Measurements from ENCODE around the gene LRRC10B. TPM values are rescaled to one million over a fixed set of nuclear protein-coding genes. Genes with fewer than 3 reads are reported as not detected.

Gene LRRC10B
- total and polyA plus RNA-seq, 2 of the 8 experiments (the other 6 are each of a cell fraction or from before 2014, with no cell fraction given): 0.47 to 0.71 TPM

DNA sequence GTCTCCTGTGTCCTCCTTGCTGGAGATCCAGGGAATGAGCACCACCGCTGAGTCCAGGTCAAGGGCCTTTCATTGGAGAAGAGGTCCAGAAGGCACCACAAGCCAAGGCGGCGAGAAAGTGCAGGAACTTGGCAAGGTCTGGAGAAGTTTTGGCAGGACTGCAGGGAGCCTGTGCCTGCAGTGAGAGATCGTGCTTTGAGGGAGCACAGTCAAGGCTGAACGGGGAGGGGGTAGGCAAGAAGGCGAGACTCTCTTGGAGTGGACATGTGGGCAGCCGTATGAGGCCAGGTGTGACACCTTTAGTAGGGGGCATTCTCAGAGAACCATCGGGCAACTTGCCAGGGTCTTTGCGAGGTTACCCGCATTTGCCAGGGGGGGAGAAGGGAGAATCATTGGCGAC lies 30.5 kb downstream of the LRRC10B start:
- no peak overlapping the region for H3K56ac ChIP-seq (replicated peaks; ENCODE audit: insufficient read length, low read depth, low read length)
- no peaks in the 10 kb centered on the region for H3K36me3 ChIP-seq (ENCODE audit: control insufficient read depth in 2 of 4, insufficient read depth in 4 of 4, low read length in 3 of 4)
- H2AK5ac ChIP-seq (ENCODE audit: low read depth, low read length): peak overlapping the region; percentile 56; the same call in 1 of the 2 replicates
- peak overlapping the region; percentile 19; the same call in 1 of the 2 replicates for H2BK15ac ChIP-seq (ENCODE audit: low read length)
- H3K4me2 ChIP-seq (ENCODE audit: insufficient read depth in 1 of 2, low read depth in 2 of 2, low read length in 2 of 2): no peak overlapping the region
- H4K20me1 ChIP-seq (replicated peaks in 1 of 2; ENCODE audit: control insufficient read depth in 1 of 2, insufficient read depth in 2 of 2, low read length in 2 of 2): peaks cover 0 to 1% of the 10 kb centered on the region in 2 experiments
- peaks cover 5 to 35% (median 18%) of the 10 kb centered on the region in 4 experiments for H3K4me1 ChIP-seq (replicated peaks in 1 of 4; ENCODE audit: control insufficient read depth in 3 of 4, insufficient read depth in 4 of 4, low read length in 3 of 4)
- H4K8ac ChIP-seq (ENCODE audit: extremely low read depth, insufficient read depth, low read length): no peak overlapping the region
- H4K5ac ChIP-seq (ENCODE audit: insufficient read length, low read depth, low read length): no peak overlapping the region
- no peak overlapping the region for H3K23ac ChIP-seq (ENCODE audit: insufficient read length)
- H3K4me3 ChIP-seq (ENCODE audit: extremely low read depth in 1 of 4, insufficient read depth in 2 of 4, low read depth in 3 of 4, low read length in 4 of 4): no peak overlapping the region
- no peak overlapping the region for H2BK5ac ChIP-seq (ENCODE audit: low read depth, low read length)
- peak overlapping the region; percentile 9; the same call in 1 of the 2 replicates for H3K18ac ChIP-seq (ENCODE audit: extremely low read depth, low read length)
- H3K14ac ChIP-seq (ENCODE audit: insufficient read length): no peak overlapping the region
- H3K27me3 ChIP-seq (replicated peaks in 1 of 4; ENCODE audit: control insufficient read depth in 3 of 4, extremely low read depth in 1 of 4, insufficient read depth in 3 of 4, low read length in 3 of 4): no peaks in the 10 kb centered on the region; a peak in 1 of 7 replicates
- H3K9me3 ChIP-seq (ENCODE audit: insufficient read depth in 2 of 2, low read depth in 1 of 2, low read length in 1 of 2): no peaks in the 10 kb centered on the region
- H3K27ac ChIP-seq (ENCODE audit: low read depth, low read length): no peak overlapping the region
- no peaks in the 10 kb centered on the region for H3K79me1 ChIP-seq (ENCODE audit: low read depth, low read length)
- H3K79me2 ChIP-seq (ENCODE audit: control insufficient read depth in 1 of 2, insufficient read depth in 2 of 2, low read length in 2 of 2): no peaks in the 10 kb centered on the region
- peak overlapping the region; percentile 53; the same call in 1 of the 2 replicates for H2BK12ac ChIP-seq (ENCODE audit: low read depth, low read length)
- H2BK120ac ChIP-seq (replicated peaks; ENCODE audit: low read depth, low read length): no peak overlapping the region
- ChIA-PET POLR2A (ENCODE audit: partially characterized antibody) (interaction anchor here (1.3 kb wide), 1 partner anchor 9 kb away, joined by 3 read pairs; no protein-coding TSS in a partner anchor), CTCF (ENCODE audit: partially characterized antibody) (interaction anchor here (0.9 to 23.7 kb wide), 19 partner anchors 13 to 133 kb away, joined by 3 to 330 read pairs (median 5); partner anchors contain the start of gene LRRC10B)
- DNase-seq (ENCODE audit: low read depth in 1 of 2, low spot score in 2 of 2) (no peak), FAIRE-seq (no peak)
- 93% methylated on average over 11 of the region's 11 CpGs; no CpG with 5 or more reads in 1 of the 2 experiments for WGBS, 2 experiments (ENCODE audit: extremely low coverage in 1 of 2, insufficient coverage in 1 of 2, insufficient read length in 1 of 2, insufficient replicate concordance in 2 of 2, low coverage in 1 of 2, low lambda C conversion rate in 2 of 2, missing lambda C conversion rate in 1 of 2)
- peak overlapping the region; percentile 46 for H4K91ac ChIP-seq (replicated peaks; ENCODE audit: insufficient read length, low read length)
- no peaks in the 10 kb centered on the region for H3K23me2 ChIP-seq (ENCODE audit: low read depth, low read length)
- no peak overlapping the region for H3K4ac ChIP-seq (replicated peaks; ENCODE audit: insufficient read length, low read depth, low read length)
- H2BK20ac ChIP-seq (ENCODE audit: low read length): peak overlapping the region; percentile 95; the same call in 1 of the 2 replicates
- no peak overlapping the region for H2AFZ ChIP-seq (ENCODE audit: low read length)
- no peak overlapping the region for H3K9ac ChIP-seq (replicated peaks in 1 of 4; ENCODE audit: extremely low read depth in 1 of 4, low read depth in 3 of 4, low read length in 3 of 4)
- no peak for TF ChIP-seq HDAC6 (IDR thresholded peaks at IDR 0.05; ENCODE audit: low read depth, low read length)
- TF ChIP-seq TCF12 (IDR thresholded peaks at IDR 0.05; ENCODE audit: low read depth, low read length): no peak
- no peak for TF ChIP-seq BACH1 (IDR thresholded peaks at IDR 0.05; ENCODE audit: low read length)
- TF ChIP-seq, protein P1, sequence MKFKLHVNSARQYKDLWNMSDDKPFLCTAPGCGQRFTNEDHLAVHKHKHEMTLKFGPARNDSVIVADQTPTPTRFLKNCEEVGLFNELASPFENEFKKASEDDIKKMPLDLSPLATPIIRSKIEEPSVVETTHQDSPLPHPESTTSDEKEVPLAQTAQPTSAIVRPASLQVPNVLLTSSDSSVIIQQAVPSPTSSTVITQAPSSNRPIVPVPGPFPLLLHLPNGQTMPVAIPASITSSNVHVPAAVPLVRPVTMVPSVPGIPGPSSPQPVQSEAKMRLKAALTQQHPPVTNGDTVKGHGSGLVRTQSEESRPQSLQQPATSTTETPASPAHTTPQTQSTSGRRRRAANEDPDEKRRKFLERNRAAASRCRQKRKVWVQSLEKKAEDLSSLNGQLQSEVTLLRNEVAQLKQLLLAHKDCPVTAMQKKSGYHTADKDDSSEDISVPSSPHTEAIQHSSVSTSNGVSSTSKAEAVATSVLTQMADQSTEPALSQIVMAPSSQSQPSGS (IDR thresholded peaks at IDR 0.05; ENCODE audit: low read length): no peak
- TF ChIP-seq CBX5 (IDR thresholded peaks at IDR 0.05; ENCODE audit: low read depth, low read length): no peak
- TF ChIP-seq KDM4A (IDR thresholded peaks at IDR 0.05; ENCODE audit: low read depth, low read length, severe bottlenecking): no peak
- no peak for TF ChIP-seq RBBP5 (IDR thresholded peaks at IDR 0.05; ENCODE audit: borderline replicate concordance, low read depth, low read length)
- no peak for TF ChIP-seq RAD21 (IDR thresholded peaks at IDR 0.05 in 1 of 2, conservative IDR thresholded peaks at IDR 0.05 in 1 of 2; ENCODE audit: low read depth in 2 of 2, low read length in 2 of 2)
- no peak for TF ChIP-seq SP1 (IDR thresholded peaks at IDR 0.05; ENCODE audit: low read depth, low read length)
- no peak for TF ChIP-seq EP300 (IDR thresholded peaks at IDR 0.05; ENCODE audit: borderline replicate concordance in 1 of 2, low read depth in 2 of 2, low read length in 2 of 2)
- TF ChIP-seq SRF (IDR thresholded peaks at IDR 0.05; ENCODE audit: low read depth, low read length): no peak
- no peak for TF ChIP-seq CBX8 (IDR thresholded peaks at IDR 0.05; ENCODE audit: borderline replicate concordance, low read depth, low read length)
